Measurements from ENCODE around the gene OSGEP. TPM values are rescaled to one million over a fixed set of nuclear protein-coding genes. Genes with fewer than 3 reads are reported as not detected.
"Not testable (repeated sequence)": the region's sequence is repeated elsewhere in the genome, so short reads cannot be mapped to it uniquely, and the experiment has no call there.

OSGEP gene
- total RNA-seq, 1 donor from 2014 or later, result 69.8 TPM

DNA sequence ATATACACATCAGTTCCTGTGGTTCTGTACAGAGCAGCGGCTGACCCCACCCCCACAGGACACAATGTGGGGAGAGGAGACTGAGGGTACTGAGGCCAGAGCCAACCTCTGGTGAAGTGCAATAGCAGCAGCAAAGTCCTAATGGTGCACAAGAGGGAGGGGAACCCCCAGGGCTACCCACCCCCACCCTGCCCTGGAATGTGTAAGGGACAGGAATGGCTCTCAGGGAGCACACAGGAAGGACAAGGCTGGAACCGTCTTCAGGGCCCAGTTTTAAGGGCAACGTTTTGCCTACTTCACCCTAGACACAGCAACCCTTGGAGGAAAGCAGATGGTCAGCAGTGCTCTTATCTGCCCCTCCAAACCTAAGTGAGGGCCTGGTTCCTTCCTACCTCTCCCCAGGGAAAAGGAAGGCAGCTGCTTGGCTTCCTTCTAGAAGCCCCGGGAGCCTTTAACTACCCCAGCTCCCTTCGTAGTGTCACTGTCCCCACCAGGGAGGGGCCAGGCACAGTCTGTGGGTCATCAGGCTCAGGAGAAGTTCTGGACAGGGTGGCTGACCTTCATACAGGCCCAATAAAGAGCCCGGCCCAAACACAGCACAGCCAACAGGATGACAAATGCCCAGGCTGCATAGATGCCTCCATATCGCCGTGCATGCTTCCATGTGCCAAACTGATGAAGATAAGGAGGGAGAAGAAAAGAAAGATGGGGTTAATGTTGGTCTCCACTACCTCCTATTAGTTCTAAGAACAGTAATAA lies 3.6 kb upstream of the OSGEP start:
- H3K27ac Mint-ChIP-seq, result no peak overlapping the region
- intact Hi-C loops (cut with micrococcal nuclease), result no loop called here

DNA sequence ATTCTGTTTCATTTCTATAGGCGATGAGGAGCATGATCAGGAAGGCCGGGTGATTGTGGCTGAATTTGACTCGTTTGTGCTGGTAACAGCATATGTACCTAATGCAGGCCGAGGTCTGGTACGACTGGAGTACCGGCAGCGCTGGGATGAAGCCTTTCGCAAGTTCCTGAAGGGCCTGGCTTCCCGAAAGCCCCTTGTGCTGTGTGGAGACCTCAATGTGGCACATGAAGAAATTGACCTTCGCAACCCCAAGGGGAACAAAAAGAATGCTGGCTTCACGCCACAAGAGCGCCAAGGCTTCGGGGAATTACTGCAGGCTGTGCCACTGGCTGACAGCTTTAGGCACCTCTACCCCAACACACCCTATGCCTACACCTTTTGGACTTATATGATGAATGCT lies 2.4 kb upstream of the OSGEP start:
- Mint-ChIP-seq H3K27me3 (no peaks in the 10 kb centered on the region), H3K4me1 (peaks cover 33% of the 10 kb centered on the region), H3K27ac (peak overlapping the region; percentile 3), H3K4me3 (no peak overlapping the region), H3K36me3 (ENCODE audit: low read depth) (peaks cover 27% of the 10 kb centered on the region), H3K9me3 (no peaks in the 10 kb centered on the region)
- intact Hi-C loops (cut with micrococcal nuclease), result no loop called here
- DNase-seq, result no peak

More for the DNA sequence above, 3.6 kb upstream of the OSGEP start:
- Mint-ChIP-seq H3K4me3 (no peak overlapping the region), H3K4me1 (peaks cover 25% of the 10 kb centered on the region), H3K9me3 (no peaks in the 10 kb centered on the region), H3K27me3 (no peaks in the 10 kb centered on the region), H3K36me3 (ENCODE audit: low read depth) (peaks cover 24% of the 10 kb centered on the region)
- DNase-seq, result no peak

DNA sequence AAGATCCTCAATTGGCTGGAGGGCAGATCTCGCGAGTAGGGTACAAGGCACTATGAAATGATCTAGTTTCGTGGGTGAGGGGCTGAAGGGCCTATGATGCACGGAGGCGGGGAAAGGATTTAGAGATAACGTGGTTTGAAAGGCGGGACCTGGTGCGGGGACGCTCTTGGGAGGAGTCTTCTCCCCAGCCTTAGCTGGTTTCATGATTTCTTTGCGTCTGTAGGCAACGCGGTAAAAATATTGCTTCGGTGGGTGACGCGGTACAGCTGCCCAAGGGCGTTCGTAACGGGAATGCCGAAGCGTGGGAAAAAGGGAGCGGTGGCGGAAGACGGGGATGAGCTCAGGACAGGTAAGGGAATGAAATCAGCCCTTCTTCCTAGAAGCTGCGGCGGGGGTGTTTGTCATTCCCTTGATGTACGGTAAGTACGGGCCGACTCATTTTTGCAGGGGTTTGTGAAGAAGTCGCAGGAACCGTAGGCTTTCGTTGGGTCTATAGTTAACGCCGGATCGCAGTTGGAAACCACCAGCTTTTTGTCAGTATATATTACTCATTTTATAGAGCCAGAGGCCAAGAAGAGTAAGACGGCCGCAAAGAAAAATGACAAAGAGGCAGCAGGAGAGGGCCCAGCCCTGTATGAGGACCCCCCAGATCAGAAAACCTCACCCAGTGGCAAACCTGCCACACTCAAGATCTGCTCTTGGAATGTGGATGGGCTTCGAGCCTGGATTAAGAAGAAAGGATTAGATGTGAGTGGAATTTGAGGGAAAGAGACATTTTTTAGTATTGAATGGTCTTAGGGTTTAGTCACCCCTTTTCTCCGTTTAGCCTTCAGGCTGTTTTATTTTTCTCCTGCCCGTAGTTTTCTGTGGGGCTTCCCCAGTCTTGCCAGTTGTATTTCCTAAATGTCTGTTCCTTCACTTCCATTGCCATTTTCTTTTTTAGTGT lies 1.0 kb upstream of the OSGEP start:
- no peak overlapping the region for H3K27ac Mint-ChIP-seq
- H3K36me3 Mint-ChIP-seq (ENCODE audit: low read depth), result peaks cover 33% of the 10 kb centered on the region
- intact Hi-C loops (cut with micrococcal nuclease), result loop anchor here (1.0 kb wide), 6 partner anchors 14 to 226 kb away; partner anchors contain the start of genes PARP2, PNP and TEP1
- no peak for DNase-seq
- H3K27me3 Mint-ChIP-seq, result no peaks in the 10 kb centered on the region
- H3K9me3 Mint-ChIP-seq, result no peaks in the 10 kb centered on the region
- no peak overlapping the region for H3K4me3 Mint-ChIP-seq
- H3K4me1 Mint-ChIP-seq, result peaks cover 27% of the 10 kb centered on the region

DNA sequence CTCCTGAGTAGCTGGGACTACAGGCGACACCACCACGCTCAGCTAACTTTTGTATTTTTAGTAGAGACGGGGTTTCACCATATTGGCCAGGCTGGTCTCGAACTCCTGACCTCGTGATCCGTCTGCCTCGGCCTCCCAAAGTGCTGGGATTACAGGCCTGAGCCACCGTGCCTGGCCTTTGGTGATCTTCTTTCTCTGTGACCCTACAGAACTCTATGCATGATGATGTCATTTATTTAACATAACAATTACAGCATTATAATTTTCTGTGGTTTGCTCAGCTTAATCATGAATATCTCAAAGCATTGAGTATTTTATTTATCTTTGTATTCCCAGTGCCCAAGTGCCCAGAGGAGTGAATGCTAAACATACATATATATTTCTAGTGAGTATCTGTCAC lies 1.8 kb downstream of the OSGEP start:
- Mint-ChIP-seq H3K27ac (peak overlapping the region; percentile 31), H3K4me3 (peak overlapping the region; percentile 21), H3K4me1 (peaks cover 12% of the 10 kb centered on the region), H3K36me3 (ENCODE audit: low read depth) (peaks cover 36% of the 10 kb centered on the region)
- intact Hi-C loops (cut with micrococcal nuclease); DNase-seq; H3K27me3 Mint-ChIP-seq; H3K9me3 Mint-ChIP-seq: not testable (repeated sequence)

DNA sequence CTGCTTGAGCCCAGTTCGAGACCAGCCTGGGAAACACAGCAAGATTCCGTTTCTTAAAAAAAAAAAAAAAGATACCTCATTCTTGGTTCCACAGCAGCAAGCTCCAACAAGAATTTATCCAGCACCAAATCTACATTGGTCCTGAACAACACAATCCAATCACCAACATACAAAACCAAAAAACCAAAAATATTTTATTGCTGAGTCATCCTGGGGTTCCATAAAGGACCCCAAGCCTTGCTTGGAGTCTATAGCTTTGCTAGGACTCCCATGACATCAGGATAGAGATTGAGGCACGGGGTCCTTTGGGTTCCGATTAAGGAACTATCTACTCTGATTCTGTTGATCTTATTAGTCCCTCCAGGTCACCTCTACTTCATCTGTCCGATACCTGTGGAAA lies 7.7 kb downstream of the OSGEP start:
- H3K9me3 Mint-ChIP-seq, result no peaks in the 10 kb centered on the region
- no peak for DNase-seq
- H3K27ac Mint-ChIP-seq, result no peak overlapping the region
- H3K4me1 Mint-ChIP-seq, result peaks cover 6% of the 10 kb centered on the region
- H3K27me3 Mint-ChIP-seq, result no peaks in the 10 kb centered on the region
- intact Hi-C loops (cut with micrococcal nuclease), result no loop called here
- no peak overlapping the region for H3K4me3 Mint-ChIP-seq
- peaks cover 49% of the 10 kb centered on the region for H3K36me3 Mint-ChIP-seq (ENCODE audit: low read depth)

DNA sequence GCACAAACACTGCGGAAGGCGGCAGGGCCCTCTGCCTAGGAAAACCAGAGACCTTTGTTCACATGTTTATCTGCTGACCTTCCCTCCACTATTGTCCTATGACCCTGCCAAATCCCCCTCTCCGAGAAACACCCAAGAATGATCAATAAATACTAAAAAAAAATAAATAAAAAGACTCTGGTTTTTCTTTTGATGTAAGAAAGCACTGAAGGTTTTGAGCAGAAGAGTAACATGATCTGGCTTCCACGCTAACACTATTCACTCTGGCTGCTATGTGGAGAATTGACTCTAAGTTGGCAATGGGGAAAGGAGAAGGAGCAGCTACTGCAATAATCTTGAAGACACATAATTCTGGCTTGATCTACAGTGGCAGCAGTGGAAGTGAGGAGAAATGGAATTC lies 11.0 kb downstream of the OSGEP start:
- H3K4me3 Mint-ChIP-seq; DNase-seq; H3K27ac Mint-ChIP-seq; intact Hi-C loops (cut with micrococcal nuclease); H3K27me3 Mint-ChIP-seq; H3K9me3 Mint-ChIP-seq: not testable (repeated sequence)
- peaks cover 25% of the 10 kb centered on the region for H3K36me3 Mint-ChIP-seq (ENCODE audit: low read depth)
- H3K4me1 Mint-ChIP-seq, result peaks cover 17% of the 10 kb centered on the region

DNA sequence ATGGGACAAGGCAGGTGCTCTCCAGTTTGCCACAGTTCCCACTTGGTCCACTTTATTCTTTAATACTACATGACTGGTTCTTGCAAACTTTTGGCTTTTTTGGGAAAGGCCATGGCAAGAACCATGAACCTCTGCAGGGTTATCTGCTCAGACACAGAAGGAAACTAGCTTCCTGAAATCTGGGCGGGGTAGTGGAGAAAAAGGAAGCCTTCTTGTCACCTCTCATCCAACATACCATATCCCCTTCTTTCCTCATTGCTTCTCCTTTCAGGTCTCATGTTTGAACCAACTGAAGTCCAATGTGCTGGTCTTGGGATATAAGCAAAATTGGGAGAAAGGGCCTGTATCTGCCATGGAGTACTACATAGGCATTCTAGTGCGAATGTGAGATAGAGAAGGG lies 13.2 kb downstream of the OSGEP start:
- Mint-ChIP-seq H3K36me3 (ENCODE audit: low read depth) (peaks cover 9% of the 10 kb centered on the region), H3K4me1 (peaks cover 17% of the 10 kb centered on the region), H3K27me3 (no peaks in the 10 kb centered on the region), H3K4me3 (no peak overlapping the region), H3K9me3 (no peaks in the 10 kb centered on the region), H3K27ac (no peak overlapping the region)
- intact Hi-C loops (cut with micrococcal nuclease), result no loop called here
- no peak for DNase-seq

DNA sequence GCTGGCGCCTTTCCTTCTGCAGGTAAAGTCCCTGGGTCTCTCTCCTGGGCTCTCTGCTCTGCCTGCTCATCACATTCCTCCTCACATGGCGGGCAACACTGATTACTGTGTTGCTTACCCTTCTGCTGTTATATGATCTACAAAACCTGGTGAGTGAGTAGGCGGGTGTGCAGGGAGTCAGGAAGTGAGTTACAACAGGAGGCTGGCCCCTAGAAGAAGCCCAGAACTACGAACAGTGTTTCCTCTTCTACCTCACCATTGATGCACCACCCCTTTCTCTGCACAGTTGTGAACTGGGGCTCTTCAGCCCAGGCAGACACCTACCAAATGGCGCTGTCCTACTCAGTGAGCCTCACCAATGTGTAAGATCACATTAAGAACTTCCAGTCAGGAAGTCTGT lies 13.7 kb downstream of the OSGEP start:
- Mint-ChIP-seq H3K27me3 (no peaks in the 10 kb centered on the region), H3K4me1 (peaks cover 17% of the 10 kb centered on the region), H3K36me3 (ENCODE audit: low read depth) (peaks cover 9% of the 10 kb centered on the region), H3K9me3 (no peaks in the 10 kb centered on the region), H3K27ac (peak overlapping the region; percentile 54), H3K4me3 (peak overlapping the region; percentile 20)
- DNase-seq, result peak; percentile 71
- intact Hi-C loops (cut with micrococcal nuclease), result no loop called here

DNA sequence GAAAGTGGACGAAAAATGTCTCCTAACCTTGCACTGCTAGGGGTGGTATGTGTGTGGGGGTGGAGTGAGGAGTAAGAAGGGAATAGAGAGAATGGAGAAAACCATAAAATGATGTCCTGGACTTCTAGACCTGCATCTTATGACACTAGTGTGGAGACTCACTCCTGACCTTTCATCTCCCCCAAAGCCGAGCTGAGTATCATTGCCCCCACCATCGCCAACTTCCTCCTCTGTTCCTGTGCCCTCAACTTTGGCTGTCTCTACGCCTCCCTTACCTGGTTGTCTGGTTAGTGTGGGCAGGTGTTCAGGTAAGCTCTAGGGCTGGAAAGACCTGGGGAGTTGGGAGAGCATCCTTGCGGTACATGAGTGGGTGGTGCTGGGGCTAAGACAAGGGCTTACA lies 14.1 kb downstream of the OSGEP start:
- peak overlapping the region; percentile 54 for H3K27ac Mint-ChIP-seq
- H3K4me1 Mint-ChIP-seq, result peaks cover 17% of the 10 kb centered on the region
- H3K9me3 Mint-ChIP-seq, result no peaks in the 10 kb centered on the region
- peaks cover 9% of the 10 kb centered on the region for H3K36me3 Mint-ChIP-seq (ENCODE audit: low read depth)
- peak overlapping the region; percentile 20 for H3K4me3 Mint-ChIP-seq
- no peak for DNase-seq
- H3K27me3 Mint-ChIP-seq, result no peaks in the 10 kb centered on the region
- intact Hi-C loops (cut with micrococcal nuclease), result no loop called here

DNA sequence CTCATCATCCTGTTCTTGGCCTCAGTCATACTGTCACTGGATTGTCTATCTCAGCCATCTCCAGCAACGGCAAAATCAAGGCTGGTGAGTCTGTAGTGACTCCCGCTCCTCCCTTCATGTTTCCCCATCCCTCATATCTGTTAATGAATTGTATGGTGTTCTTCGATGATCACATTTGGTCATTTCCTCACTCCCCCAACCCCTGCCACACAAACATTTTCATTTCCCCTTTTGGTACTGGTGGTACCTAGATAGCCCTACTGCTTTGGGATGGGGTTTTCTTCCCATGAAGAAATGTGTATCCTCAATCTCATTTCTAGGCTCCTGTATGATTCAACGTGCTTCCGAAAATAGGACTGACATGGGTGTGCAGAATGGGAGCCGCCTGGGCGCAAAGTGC lies 15.9 kb downstream of the OSGEP start:
- Mint-ChIP-seq H3K36me3 (ENCODE audit: low read depth) (peaks cover 9% of the 10 kb centered on the region), H3K4me1 (peaks cover 17% of the 10 kb centered on the region), H3K27ac (no peak overlapping the region), H3K4me3 (no peak overlapping the region), H3K27me3 (no peaks in the 10 kb centered on the region), H3K9me3 (no peaks in the 10 kb centered on the region)
- DNase-seq, result no peak
- intact Hi-C loops (cut with micrococcal nuclease), result no loop called here

DNA sequence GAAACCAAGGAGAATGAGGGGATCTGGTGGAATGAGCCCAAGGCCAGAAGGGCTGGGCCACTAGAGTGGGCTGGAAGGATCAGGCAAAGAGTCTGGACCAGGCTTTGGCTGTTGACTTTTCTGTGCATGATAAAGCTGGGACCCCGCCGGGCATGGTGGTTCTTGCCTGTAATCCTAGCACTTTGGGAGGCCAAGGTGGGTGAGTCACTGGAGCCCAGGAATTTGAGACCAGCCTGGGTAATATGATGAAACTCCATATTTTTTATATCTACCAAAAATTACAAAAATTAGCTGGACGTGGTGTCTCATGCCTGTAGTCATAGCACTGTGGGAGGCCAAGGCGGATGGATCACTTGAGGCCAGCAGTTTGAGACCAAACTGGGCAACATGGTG lies 18.3 kb downstream of the OSGEP start:
- Mint-ChIP-seq H3K4me1 (peaks cover 9% of the 10 kb centered on the region), H3K36me3 (ENCODE audit: low read depth) (no peaks in the 10 kb centered on the region), H3K9me3 (no peaks in the 10 kb centered on the region), H3K27me3 (no peaks in the 10 kb centered on the region), H3K27ac (no peak overlapping the region), H3K4me3 (no peak overlapping the region)
- intact Hi-C loops (cut with micrococcal nuclease), result no loop called here
- no peak for DNase-seq

DNA sequence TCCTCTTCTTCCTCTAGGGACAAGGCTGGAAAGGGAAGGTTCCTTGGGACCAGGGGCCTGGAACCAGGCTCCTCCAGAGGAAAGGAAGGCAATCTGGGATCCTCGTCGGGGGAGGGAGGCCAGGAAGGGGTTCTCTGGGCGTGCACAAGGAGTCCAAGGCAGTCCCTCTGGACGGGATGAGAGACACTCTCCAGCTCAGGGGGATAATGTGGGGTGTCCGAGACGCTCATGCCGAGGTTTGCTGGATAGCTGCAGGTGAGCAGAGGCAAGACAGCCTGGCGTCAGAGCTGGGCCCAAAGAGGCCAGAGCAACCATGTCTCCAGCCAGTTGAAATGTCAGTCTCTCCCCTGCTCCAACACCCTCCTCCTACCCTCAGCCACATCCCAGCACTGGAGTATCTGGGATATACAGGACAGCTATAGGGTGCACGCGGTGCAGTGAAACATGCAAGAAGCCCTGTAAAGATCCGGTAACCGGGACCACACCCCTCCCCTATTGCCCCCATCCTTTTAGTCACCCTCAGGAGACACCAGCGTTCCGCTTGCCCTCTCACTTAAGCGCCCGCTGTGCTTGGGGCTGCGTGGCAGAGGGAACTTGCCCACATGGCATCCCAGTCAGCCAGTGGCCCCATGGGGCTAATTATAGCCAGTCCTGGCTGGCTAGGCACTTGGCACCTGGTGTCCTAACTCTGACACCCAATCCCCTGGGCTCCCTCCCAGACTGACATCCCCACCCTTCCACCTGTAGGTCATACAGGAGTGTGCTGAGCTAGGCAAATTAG lies 18.8 kb downstream of the OSGEP start, which contains the start of gene KLHL33:
KLHL33 (minus strand) TSS at position 585 of the 781 bp plus-strand sequence; CDS start at position 230, 355 bp downstream.
- peaks cover 5% of the 10 kb centered on the region for H3K4me1 Mint-ChIP-seq
- no peaks in the 10 kb centered on the region for H3K9me3 Mint-ChIP-seq
- H3K36me3 Mint-ChIP-seq (ENCODE audit: low read depth), result no peaks in the 10 kb centered on the region
- H3K4me3 Mint-ChIP-seq, result no peak within 1 kb of the TSS
- DNase-seq, result no peak
- intact Hi-C loops (cut with micrococcal nuclease), result no loop called here
- H3K27ac Mint-ChIP-seq, result no peak within 1 kb of the TSS
- no peaks in the 10 kb centered on the region for H3K27me3 Mint-ChIP-seq

DNA sequence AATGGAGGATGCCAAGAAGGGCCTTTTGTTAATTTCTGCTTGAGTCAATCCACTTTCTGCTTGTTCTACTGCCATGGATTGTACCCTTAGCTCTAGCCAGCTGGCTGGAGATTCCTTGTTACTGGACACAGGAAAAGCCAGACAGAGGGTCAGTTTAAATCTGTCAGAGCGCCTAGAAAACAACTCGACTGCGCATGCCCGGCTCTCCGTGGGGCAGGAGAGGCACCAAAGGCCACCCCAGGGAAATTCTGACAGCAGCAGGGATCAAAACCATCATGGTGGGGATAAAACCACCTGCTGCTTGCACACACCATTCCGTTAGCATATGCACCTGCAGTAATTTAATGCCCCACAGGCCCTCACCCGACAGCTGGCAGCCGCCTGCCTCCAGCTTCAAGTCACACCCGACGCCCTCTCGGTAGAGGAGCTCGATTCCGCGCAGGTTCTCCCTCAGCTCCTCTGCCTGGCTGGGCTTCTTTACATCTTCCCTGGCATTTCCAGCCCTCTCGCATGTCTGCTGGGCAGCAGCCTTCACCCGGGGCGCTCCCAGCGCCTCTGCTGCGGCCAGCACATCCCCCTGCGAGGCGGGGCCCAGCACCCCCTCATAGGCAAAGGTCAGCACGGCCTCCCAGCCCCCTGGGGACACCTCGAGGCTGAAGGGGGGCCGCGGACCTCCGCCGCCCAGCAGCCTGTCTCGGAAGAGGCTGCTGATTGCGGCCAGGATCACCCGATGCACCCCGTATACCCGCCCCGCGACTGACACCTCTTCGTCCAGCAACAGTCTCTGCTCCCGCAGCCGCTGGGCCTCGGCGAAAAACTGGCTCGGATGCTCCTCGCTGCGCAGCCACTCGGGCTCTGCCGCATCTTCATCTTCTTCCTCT lies 19.7 kb downstream of the OSGEP start:
- intact Hi-C loops (cut with micrococcal nuclease), result no loop called here
- no peaks in the 10 kb centered on the region for H3K9me3 Mint-ChIP-seq
- no peaks in the 10 kb centered on the region for H3K36me3 Mint-ChIP-seq (ENCODE audit: low read depth)
- H3K4me1 Mint-ChIP-seq, result no peaks in the 10 kb centered on the region
- no peaks in the 10 kb centered on the region for H3K27me3 Mint-ChIP-seq
- H3K27ac Mint-ChIP-seq, result no peak overlapping the region
- no peak overlapping the region for H3K4me3 Mint-ChIP-seq
- DNase-seq, result no peak

Data from activated CD4-positive, alpha-beta T cell treated with anti-CD3 and anti-CD28 coated beads, Interleukin-2, amount 10 ng/mL, durations not matched to agents 24 days and 14 days (primary cell).